ENCODE results near the gene R3HDM1.

GRCh38 chr2:135531231-135532197, at the start of gene R3HDM1:
- TF ChIP-seq CTCF (IDR thresholded peaks at IDR 0.05) (no peak), POLR2A (IDR thresholded peaks at IDR 0.05) (no peak)

All from lower leg skin (tissue), 3 donors.